GM12801 (cell line): ENCODE measurements around the gene PGAP1.

Experiments
- TF ChIP-seq, protein P1 (sequence below): IDR thresholded peaks from one replicate; pipeline ENCODE4 v1.5.1; 2011; ENCODE audit warnings: control low read depth; ENCODE audit not compliant: insufficient read length; ENCODE audit errors: extremely low read depth

The PGAP1 gene

DNA sequence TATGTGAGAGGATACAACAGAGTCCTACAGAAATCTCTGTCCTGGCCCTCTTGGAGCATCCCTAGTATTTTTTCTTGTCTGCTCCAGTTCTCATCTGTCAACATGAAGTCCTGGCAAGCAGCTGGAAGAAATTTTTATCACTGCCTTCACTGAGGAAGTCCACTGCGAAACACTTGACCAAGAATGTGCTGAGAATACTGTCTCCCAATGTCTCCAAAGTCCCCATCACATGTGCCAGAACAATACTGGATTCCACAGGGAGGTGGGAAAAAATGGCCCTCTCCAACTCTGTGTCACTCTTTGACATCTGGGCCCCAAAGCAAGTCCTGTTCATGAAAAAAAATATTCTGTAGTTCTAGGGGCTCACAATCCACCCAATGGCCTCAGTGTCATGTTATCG lies 32.8 kb upstream of the PGAP1 start:
- TF ChIP-seq, protein P1, sequence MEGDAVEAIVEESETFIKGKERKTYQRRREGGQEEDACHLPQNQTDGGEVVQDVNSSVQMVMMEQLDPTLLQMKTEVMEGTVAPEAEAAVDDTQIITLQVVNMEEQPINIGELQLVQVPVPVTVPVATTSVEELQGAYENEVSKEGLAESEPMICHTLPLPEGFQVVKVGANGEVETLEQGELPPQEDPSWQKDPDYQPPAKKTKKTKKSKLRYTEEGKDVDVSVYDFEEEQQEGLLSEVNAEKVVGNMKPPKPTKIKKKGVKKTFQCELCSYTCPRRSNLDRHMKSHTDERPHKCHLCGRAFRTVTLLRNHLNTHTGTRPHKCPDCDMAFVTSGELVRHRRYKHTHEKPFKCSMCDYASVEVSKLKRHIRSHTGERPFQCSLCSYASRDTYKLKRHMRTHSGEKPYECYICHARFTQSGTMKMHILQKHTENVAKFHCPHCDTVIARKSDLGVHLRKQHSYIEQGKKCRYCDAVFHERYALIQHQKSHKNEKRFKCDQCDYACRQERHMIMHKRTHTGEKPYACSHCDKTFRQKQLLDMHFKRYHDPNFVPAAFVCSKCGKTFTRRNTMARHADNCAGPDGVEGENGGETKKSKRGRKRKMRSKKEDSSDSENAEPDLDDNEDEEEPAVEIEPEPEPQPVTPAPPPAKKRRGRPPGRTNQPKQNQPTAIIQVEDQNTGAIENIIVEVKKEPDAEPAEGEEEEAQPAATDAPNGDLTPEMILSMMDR, result no peak

DNA sequence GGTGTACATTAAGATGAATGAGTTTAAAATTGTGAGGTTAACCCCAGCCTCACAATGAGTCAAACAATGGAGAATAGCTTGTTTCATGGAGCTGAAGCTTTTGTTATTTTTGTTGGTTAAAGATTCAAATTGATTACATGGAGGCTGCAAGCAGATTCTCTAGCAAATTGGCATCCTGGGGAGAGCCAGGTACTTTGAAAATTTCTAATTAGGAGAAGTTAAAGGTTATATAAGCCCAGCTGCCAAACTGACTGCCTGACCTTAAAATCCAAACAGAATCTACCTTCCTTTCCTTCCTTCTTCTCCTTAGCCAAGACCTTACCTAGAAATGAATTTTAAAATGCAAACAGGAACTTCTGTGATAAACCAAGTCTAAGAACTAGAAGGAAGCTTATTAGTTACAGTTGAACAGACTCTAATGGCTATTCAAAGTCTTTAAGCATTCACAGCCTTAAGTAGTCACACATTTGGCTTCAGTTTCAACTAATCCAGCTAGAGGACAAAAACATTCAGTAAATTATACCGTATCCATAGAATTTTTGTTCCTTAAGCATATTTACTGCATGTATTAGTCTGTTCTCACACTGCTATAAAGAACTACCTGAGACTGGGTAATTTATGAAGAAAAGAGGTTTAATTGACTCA lies 31.5 kb upstream of the PGAP1 start:
- TF ChIP-seq, protein P1, result no peak

GRCh38 chr2:196957442-196957841 lies 30.9 kb upstream of the PGAP1 start:
- TF ChIP-seq, protein P1, result no peak

GRCh38 chr2:196956069-196956468 lies 29.6 kb upstream of the PGAP1 start:
- TF ChIP-seq, protein P1, result no peak

GRCh38 chr2:196955036-196955435 lies 28.5 kb upstream of the PGAP1 start:
- TF ChIP-seq, protein P1, result no peak

GRCh38 chr2:196954001-196954400 lies 27.5 kb upstream of the PGAP1 start:
- TF ChIP-seq, protein P1, result no peak

- TF ChIP-seq, protein P1, result no peak
Observed at GRCh38 chr2:196952936-196953335, 26.4 kb upstream of the PGAP1 start.
